AG04449 (cell line): Measurements from ENCODE around the gene XPOT.

ENCODE experiments used
- CTCF ChIA-PET: fragments of 350-600 bp; formaldehyde crosslinking; extraction: SDS; loops from one replicate; lab custom pipeline; 2021; ENCODE audit warnings: antibody characterized with exemption; lab: Yijun Ruan, JAX
- POLR2A ChIA-PET: fragments of 400-600, 350-600 bp; formaldehyde crosslinking; extraction: SDS; loops from one replicate; lab custom pipeline; 2020; ENCODE audit warnings: antibody characterized with exemption, inconsistent platforms; lab: Yijun Ruan, JAX
- DNase-seq: peaks from one replicate; pipeline ENCODE4 v3.0.0-alpha.2; 2010; ENCODE audit warnings: low read depth, low spot score
- H3K4me3 ChIP-seq: 2 replicates; pipeline ENCODE4 v1.5.1; 2011; ENCODE audit warnings: low read depth, mild to moderate bottlenecking, control low read depth, low read length
- TF ChIP-seq, protein P1 (sequence below): IDR thresholded peaks from one replicate; pipeline ENCODE4 v1.5.1; 2011; ENCODE audit warnings: mild to moderate bottlenecking, moderate library complexity, low read length, control low read depth, inconsistent platforms; ENCODE audit not compliant: insufficient read depth; ENCODE audit errors: missing control alignments

The XPOT gene

DNA sequence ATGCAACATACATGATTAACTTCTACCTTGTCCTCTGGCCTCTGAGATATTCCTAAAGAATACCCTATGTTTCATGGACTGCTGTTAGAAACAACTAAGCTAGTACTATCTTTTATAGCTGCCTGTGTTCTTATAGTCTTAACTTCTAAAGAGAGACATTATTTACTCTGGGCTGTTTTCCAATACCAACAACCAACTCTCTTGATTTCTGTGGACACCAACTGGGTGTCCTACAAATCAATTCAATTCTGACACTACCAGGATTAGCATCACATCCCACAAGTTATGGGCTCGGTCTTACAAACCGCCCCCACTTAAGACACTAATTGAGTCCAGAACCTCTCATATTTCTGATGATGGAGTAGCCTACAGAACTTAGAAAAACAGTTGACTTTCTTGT lies 8.3 kb downstream of the XPOT start:
- DNase-seq, result no peak
- ChIA-PET POLR2A (interaction anchor here (1.1 kb wide), 1 partner anchor 13 kb away, joined by 3 read pairs; no protein-coding TSS in a partner anchor), CTCF (no interaction called here)
- H3K4me3 ChIP-seq, result no peak overlapping the region
- TF ChIP-seq, protein P1, sequence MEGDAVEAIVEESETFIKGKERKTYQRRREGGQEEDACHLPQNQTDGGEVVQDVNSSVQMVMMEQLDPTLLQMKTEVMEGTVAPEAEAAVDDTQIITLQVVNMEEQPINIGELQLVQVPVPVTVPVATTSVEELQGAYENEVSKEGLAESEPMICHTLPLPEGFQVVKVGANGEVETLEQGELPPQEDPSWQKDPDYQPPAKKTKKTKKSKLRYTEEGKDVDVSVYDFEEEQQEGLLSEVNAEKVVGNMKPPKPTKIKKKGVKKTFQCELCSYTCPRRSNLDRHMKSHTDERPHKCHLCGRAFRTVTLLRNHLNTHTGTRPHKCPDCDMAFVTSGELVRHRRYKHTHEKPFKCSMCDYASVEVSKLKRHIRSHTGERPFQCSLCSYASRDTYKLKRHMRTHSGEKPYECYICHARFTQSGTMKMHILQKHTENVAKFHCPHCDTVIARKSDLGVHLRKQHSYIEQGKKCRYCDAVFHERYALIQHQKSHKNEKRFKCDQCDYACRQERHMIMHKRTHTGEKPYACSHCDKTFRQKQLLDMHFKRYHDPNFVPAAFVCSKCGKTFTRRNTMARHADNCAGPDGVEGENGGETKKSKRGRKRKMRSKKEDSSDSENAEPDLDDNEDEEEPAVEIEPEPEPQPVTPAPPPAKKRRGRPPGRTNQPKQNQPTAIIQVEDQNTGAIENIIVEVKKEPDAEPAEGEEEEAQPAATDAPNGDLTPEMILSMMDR, result no peak

DNA sequence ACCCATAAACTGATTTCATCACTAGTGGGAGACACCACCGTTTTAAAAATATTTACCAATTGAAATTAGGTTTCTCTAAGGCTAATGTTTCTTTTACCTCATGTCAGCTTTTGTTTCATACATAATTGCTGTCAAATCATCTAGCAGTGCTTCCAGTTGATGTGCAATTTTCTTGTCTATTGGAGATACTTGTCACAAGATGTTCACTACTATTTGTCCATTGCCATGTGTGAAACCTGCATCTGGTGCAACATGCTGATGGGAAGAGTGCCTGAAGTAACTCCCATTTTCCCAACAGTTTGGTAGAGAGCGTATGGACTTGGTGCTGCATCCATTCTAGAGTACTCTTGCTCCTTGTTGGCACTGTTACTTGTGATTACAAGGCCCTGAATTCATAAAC lies 9.7 kb downstream of the XPOT start:
- TF ChIP-seq, protein P1, result no peak
- CTCF ChIA-PET, result no interaction called here
- DNase-seq, result no peak
- H3K4me3 ChIP-seq, result no peak overlapping the region
- POLR2A ChIA-PET, result no interaction called here

DNA sequence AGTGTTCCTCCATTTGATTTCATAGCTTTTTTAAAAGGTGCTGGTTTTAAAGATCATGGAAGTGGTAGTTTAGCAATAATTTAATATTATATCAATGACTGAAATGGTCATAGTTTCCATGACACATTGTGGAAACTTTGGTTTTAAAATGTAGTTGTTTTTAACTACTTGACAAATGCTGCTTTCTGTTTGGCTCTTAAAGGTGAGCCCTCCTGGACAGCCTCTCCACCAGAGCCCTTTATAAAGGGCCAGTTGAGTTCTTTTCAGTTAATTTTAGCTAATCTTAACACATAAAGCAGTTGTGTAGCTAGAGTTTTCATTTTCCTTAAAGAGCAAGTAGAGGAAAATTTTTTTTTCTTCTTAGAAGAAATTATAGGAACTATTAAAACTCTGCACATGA lies 14.0 kb downstream of the XPOT start:
- CTCF ChIA-PET, result interaction anchor here (1.2 kb wide), 1 partner anchor 591 kb away, joined by 3 read pairs; no protein-coding TSS in a partner anchor
- TF ChIP-seq, protein P1, result no peak
- POLR2A ChIA-PET, result interaction anchor here (0.6 kb wide), 1 partner anchor 77 kb away, joined by 3 read pairs; no protein-coding TSS in a partner anchor
- H3K4me3 ChIP-seq, result no peak overlapping the region
- DNase-seq, result no peak

DNA sequence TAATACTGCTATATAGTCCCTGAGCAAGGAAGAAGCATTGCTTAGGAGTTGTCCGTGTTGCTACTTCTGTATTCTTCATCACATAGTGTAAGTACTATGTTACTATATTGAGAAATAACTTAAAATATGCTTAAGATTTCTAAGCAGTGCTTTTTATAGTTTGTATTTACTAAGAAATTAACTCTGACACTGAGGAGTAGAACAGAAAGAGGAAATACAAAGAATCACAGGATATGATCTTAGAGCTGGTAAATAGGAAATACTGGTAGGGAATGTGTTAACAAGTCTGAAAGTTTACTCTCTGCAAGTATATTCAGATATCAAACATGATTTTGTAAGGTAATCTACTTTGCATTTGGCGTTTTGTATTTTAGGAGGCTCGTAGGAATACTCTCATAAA lies 15.5 kb downstream of the XPOT start:
- TF ChIP-seq, protein P1, result no peak
- CTCF ChIA-PET, result no interaction called here
- H3K4me3 ChIP-seq, result no peak overlapping the region
- DNase-seq, result no peak
- POLR2A ChIA-PET, result interaction anchor here (0.6 kb wide), 1 partner anchor 11 kb away, joined by 3 read pairs; no protein-coding TSS in a partner anchor

DNA sequence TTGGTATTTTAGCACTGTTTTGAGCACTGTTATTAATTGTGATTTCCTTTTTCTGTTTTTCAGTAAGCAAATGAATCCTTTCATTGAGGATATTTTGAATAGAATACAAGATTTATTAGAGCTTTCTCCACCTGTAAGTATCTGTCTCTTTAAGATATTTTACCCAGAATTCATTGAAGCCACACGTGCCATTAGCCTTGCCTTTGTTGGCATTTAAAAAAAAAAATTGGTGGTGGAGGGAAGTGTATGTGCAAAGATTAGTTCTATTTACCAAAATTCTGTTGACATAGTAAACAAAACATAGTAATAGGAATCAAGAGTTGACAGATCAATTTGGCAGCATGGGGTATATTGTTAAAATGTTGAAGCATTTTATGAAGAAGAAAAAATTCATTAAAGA lies 23.8 kb downstream of the XPOT start:
- H3K4me3 ChIP-seq, result no peak overlapping the region
- ChIA-PET CTCF (no interaction called here), POLR2A (no interaction called here)
- TF ChIP-seq, protein P1, result no peak
- DNase-seq, result no peak

DNA sequence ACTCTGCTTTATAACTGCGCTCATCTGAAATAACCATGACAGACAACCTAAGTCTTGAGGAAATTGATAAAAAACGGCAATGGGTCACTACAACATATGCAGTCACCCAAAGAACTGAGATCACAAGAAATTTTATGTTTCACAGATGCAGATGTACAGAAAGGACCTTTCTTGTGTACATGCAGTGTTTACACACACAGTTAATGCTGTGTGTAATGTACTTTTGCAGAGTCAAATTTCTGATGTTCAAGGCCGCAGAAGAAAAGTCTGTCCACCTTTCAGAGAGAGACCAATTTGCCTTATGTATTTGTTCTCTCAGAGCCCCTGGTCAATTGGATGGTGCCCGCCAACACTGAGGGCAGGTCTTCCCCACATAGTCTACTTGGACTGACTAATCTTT lies 24.8 kb downstream of the XPOT start:
- H3K4me3 ChIP-seq, result no peak overlapping the region
- DNase-seq, result no peak
- CTCF ChIA-PET, result no interaction called here
- TF ChIP-seq, protein P1, result no peak
- POLR2A ChIA-PET, result interaction anchor here (0.5 kb wide), 1 partner anchor 15 kb away, joined by 3 read pairs; no protein-coding TSS in a partner anchor
